RWPE2 (cell line): ENCODE data around the gene ZNF683.

ENCODE experiments used
- ATAC-seq: fragments of 200-7000 bp; cut with Tn5 transposase; 3 replicates; pipeline ENCODE4 v1.9.1; 2021; ENCODE audit warnings: low read depth
- DNase-seq: peaks from one replicate; pipeline ENCODE4 v3.0.0-alpha.2; 2020; ENCODE audit warnings: low spot score
- H3K27ac ChIP-seq: fragments of 450-650 bp; 2 replicates; pipeline ENCODE4 v1.5.1; 2017; ENCODE audit warnings: mild to moderate bottlenecking; ENCODE audit not compliant: poor library complexity, severe bottlenecking
- H3K27me3 ChIP-seq: fragments of 250-450 bp; sonication (Bioruptor Pico); 2 replicates; pipeline ENCODE4 v1.5.1; 2021; ENCODE audit warnings: mild to moderate bottlenecking, moderate library complexity; ENCODE audit not compliant: insufficient read depth, poor library complexity, severe bottlenecking
- H3K36me3 ChIP-seq: fragments of 250-450 bp; sonication (Bioruptor Pico); 2 replicates; pipeline ENCODE4 v1.5.1; 2020; ENCODE audit warnings: low read depth, mild to moderate bottlenecking, moderate library complexity
- H3K4me1 ChIP-seq: fragments of 250-450 bp; sonication (Bioruptor Pico); 2 replicates; pipeline ENCODE4 v1.5.1; 2021; ENCODE audit warnings: mild to moderate bottlenecking, moderate library complexity; ENCODE audit not compliant: insufficient read depth, poor library complexity, severe bottlenecking
- H3K4me3 ChIP-seq: fragments of 250-450 bp; sonication (Bioruptor Pico); 2 replicates; pipeline ENCODE4 v1.5.1; 2021; ENCODE audit warnings: mild to moderate bottlenecking, moderate library complexity; ENCODE audit not compliant: severe bottlenecking
- H3K9me3 ChIP-seq: fragments of 250-450 bp; sonication (Bioruptor Pico); 2 replicates; pipeline ENCODE4 v1.5.1; 2021; ENCODE audit warnings: mild to moderate bottlenecking, moderate library complexity; ENCODE audit not compliant: severe bottlenecking
- CTCF ChIP-seq: fragments of 450-650 bp; IDR thresholded peaks from one replicate; pipeline ENCODE4 v1.5.1; 2017; ENCODE audit warnings: mild to moderate bottlenecking, moderate library complexity; ENCODE audit not compliant: poor library complexity, severe bottlenecking

ZNF683 gene

DNA sequence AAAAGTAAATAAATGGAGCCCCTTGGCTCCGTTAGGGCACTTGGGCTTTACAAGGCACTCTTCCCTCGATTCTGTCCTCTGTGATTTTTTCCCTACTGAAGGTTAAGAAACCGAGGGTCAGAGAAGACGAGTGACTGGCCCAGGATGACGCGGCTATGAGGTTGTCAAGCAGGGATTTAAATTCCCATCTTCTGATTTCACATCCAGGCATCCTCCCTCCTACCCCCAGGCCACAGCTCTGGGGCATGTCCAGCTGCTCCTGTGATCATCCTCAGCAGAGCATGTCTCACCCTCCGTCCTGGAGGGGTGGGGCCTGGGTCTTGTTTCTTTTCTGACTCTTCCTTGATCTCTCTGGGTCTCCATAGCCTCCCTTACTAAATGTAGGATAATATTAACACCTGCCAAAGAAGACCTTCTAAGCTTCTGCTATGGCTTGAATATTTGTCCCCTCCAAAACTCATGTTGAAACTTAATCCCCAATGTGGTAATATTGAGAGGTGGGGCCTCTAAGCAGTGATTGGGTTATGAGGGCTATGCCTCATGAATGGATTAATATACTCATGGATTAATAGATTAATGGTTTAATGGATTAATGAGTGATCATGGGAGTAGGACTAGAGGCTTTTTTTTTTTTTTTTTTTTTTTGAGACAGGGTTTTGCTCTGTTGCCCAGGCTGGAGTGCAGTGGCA, 23.2 kb downstream of the ZNF683 start:
- TF ChIP-seq CTCF, result no peak
- Histone ChIP-seq H3K36me3 (peaks cover 3% of the 10 kb centered on the region; the same call in 1 of the 2 replicates), H3K9me3 (no peaks in the 10 kb centered on the region), H3K4me3 (no peak overlapping the region), H3K4me1 (peaks cover 51% of the 10 kb centered on the region), H3K27me3 (no peaks in the 10 kb centered on the region), H3K27ac (peak overlapping the region; percentile 85)
- peak; percentile 88 for DNase-seq
- peak; percentile 67 for ATAC-seq

DNA sequence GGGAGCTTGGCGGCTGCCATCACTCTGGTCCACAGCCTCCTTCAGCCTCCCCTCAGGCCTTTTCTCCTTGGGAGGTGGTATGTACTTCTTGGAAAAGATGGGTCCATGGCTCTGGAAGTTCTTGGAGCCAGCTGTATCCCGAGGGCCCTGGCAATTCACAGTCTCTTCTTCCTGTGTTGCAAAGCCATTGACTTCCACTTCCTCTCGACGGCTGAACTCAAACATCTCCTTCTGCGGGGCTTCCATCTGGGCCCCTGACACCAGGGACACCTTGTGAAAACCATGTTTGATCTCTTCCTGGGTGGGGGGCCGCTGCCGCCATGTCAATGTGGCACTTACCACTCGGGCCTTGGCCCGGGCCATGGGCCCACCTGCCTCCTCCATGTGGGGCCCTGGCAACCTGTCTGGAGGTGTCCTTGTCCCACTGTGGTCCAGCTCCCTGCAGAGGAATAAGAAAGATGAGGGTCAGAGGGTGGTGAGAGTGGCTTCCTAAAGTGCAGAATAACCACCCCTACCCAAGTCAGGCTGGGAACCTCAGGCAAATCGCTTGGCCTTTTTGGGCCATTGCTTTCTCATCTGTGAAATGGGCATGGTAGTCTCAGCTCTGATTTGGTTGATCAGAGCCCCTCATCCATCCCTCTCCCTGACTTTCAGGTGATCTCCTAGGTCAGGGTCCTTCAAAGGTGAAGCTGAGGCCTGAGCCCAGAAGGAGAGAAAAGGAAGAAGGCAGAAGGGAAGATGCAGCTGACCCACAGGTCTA, 26.1 kb downstream of the ZNF683 start:
- DNase-seq, result no peak

GRCh38 chr1:26345718-26346117, 26.8 kb downstream of the ZNF683 start:
- H3K4me1 ChIP-seq, result peaks cover 20% of the 10 kb centered on the region
- no peak overlapping the region for H3K4me3 ChIP-seq
- no peaks in the 10 kb centered on the region for H3K27me3 ChIP-seq
- TF ChIP-seq CTCF, result no peak
- peaks cover 3% of the 10 kb centered on the region; the same call in 1 of the 2 replicates for H3K36me3 ChIP-seq
- ATAC-seq, result 0 out of 3 replicates have a peak, but pooled peaks have one; percentile 14
- DNase-seq, result no peak
- H3K9me3 ChIP-seq, result no peaks in the 10 kb centered on the region
- H3K27ac ChIP-seq, result no peak overlapping the region

More for the DNA sequence above, 26.1 kb downstream of the ZNF683 start:
- Histone ChIP-seq H3K27me3 (no peaks in the 10 kb centered on the region), H3K4me1 (peaks cover 27% of the 10 kb centered on the region), H3K9me3 (no peaks in the 10 kb centered on the region), H3K4me3 (no peak overlapping the region), H3K36me3 (peaks cover 3% of the 10 kb centered on the region; the same call in 1 of the 2 replicates), H3K27ac (no peak overlapping the region)
- no peak for ATAC-seq
- no peak for TF ChIP-seq CTCF

DNA sequence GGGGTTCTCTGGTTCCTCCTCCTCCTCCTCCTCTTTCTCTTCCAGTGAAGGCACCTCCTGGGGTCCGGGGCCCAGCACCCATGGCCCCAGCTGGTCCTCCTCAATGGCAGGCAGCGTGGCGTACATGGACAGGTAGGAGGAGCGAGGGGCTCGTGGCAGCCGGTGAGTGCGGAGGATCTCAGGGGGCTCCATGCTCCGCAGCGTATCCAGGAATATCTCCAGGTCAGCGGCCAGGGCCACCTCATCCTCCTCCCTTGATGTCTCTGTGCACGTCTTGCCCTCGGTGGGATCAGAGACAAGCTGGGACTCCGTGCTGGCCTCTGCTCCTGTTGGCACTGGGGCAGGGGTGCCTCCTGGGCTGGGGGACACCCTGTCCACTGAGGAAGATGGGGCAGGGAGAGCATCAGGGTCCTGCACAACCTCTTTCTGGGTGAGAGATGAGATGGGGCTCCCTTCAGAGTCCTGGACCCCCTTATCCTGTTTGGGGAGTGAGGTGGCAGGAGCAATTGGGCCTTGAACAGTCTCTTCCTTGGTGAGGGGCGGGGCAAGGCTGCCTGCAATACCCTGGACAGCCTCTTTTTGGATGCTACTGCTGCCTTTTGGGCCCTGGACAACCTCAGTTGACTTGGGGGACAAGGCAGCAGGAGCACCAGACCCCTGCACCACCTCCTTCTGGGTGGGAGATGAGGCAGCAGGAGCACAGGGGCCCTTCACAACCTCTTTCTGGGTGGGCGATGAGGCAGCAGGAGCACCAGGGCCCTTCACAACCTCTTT, 28.2 kb downstream of the ZNF683 start:
- TF ChIP-seq CTCF, result no peak
- ATAC-seq (no peak), DNase-seq (no peak)
- no peak overlapping the region for H3K27ac ChIP-seq
- no peaks in the 10 kb centered on the region for H3K27me3 ChIP-seq
- no peak overlapping the region for H3K4me3 ChIP-seq
- peaks cover 13% of the 10 kb centered on the region for H3K4me1 ChIP-seq
- H3K9me3 ChIP-seq, result no peaks in the 10 kb centered on the region
- peaks cover 3% of the 10 kb centered on the region; the same call in 1 of the 2 replicates for H3K36me3 ChIP-seq
